Liver (tissue), 9 donors: ENCODE results near the gene CDH23. TPM values are rescaled to one million over a fixed set of nuclear protein-coding genes. Genes with fewer than 3 reads are reported as not detected.

Source experiments
- DNase-seq: peaks from one replicate; pipeline ENCODE4 v3.0.0-alpha.2; 2017; ENCODE audit warnings: low spot score
- H3K27ac ChIP-seq, 2 donors: one replicate each; pipeline ENCODE4 v1.7.0; 2013; ENCODE audit warnings: inconsistent platforms in 2 of 2, low read length in 2 of 2, control low read depth in 1 of 2, low read depth in 1 of 2, mild to moderate bottlenecking in 1 of 2
- H3K27me3 ChIP-seq, 4 donors: one replicate each; pipeline versions ENCODE4 v1.6.1 to v1.7.0; 2013; ENCODE audit warnings: low read length in 3 of 4, inconsistent platforms in 1 of 4, mild to moderate bottlenecking in 1 of 4, moderate library complexity in 1 of 4; ENCODE audit not compliant: control insufficient read depth in 4 of 4, insufficient read depth in 4 of 4
- H3K36me3 ChIP-seq, 4 donors: one replicate each; pipeline versions ENCODE4 v1.6.1 to v1.7.0; 2013; ENCODE audit warnings: low read length in 3 of 4, mild to moderate bottlenecking in 3 of 4, low read depth in 1 of 4, moderate library complexity in 1 of 4; ENCODE audit not compliant: control insufficient read depth in 4 of 4, insufficient read depth in 3 of 4
- H3K4me1 ChIP-seq, 4 donors: one replicate each; pipeline versions ENCODE4 v1.6.1 to v1.7.0; 2013; ENCODE audit warnings: low read length in 3 of 4, mild to moderate bottlenecking in 3 of 4, moderate library complexity in 1 of 4; ENCODE audit not compliant: control insufficient read depth in 4 of 4, insufficient read depth in 4 of 4
- H3K4me3 ChIP-seq, 3 donors: one replicate each; pipeline versions ENCODE4 v1.6.1 to v1.7.0; 2013; ENCODE audit warnings: low read length in 3 of 3, control low read depth in 1 of 3, low read depth in 1 of 3, mild to moderate bottlenecking in 1 of 3
- H3K9ac ChIP-seq, 2 donors: one replicate each; pipeline ENCODE4 v1.7.0; 2013; ENCODE audit warnings: low read length in 2 of 2, mild to moderate bottlenecking in 2 of 2, moderate library complexity in 2 of 2, control low read depth in 1 of 2, low read depth in 1 of 2
- H3K9me3 ChIP-seq, 4 donors: one replicate each; pipeline versions ENCODE4 v1.6.1 to v1.7.0; 2013; ENCODE audit warnings: low read length in 3 of 4; ENCODE audit not compliant: control insufficient read depth in 4 of 4
- CTCF ChIP-seq: fragments of 150-350 bp; IDR thresholded peaks from 2 replicates; pipeline ENCODE4 v1.5.1; 2017; ENCODE audit warnings: improper control_type of control experiment, low read depth, low read length; ENCODE audit not compliant: missing input control
- EGR1 ChIP-seq, 2 donors: IDR thresholded peaks; 2 replicates each; pipeline ENCODE4 v1.6.1; 2016 to 2018; ENCODE audit warnings: antibody characterized with exemption in 2 of 2, low read depth in 2 of 2
- FOXA1 ChIP-seq: IDR thresholded peaks from 2 replicates; pipeline ENCODE4 v1.6.1; 2016; ENCODE audit warnings: antibody characterized with exemption
- FOXA2 ChIP-seq: IDR thresholded peaks from 2 replicates; pipeline ENCODE4 v1.6.1; 2016; ENCODE audit warnings: antibody characterized with exemption
- GABPA ChIP-seq, 2 donors: IDR thresholded peaks in 1 of 2; conservative IDR thresholded peaks in 1 of 2; 2 replicates each; pipeline ENCODE4 v1.6.1; 2016; ENCODE audit warnings: antibody characterized with exemption in 2 of 2, mild to moderate bottlenecking in 1 of 2, moderate library complexity in 1 of 2
- HNF4A ChIP-seq, 2 donors: conservative IDR thresholded peaks; 2 replicates each; pipeline ENCODE4 v1.6.1; 2016; ENCODE audit warnings: antibody characterized with exemption in 2 of 2, mild to moderate bottlenecking in 2 of 2
- HNF4G ChIP-seq: IDR thresholded peaks from 2 replicates; pipeline ENCODE4 v1.6.1; 2016; ENCODE audit warnings: antibody characterized with exemption
- JUND ChIP-seq, 2 donors: IDR thresholded peaks; 2 replicates each; pipeline ENCODE4 v1.6.1; 2016; ENCODE audit warnings: antibody characterized with exemption in 2 of 2
- MAX ChIP-seq: IDR thresholded peaks from 2 replicates; pipeline ENCODE4 v1.6.1; 2016; ENCODE audit warnings: antibody characterized with exemption
- NR2F2 ChIP-seq: IDR thresholded peaks from 2 replicates; pipeline ENCODE4 v1.6.1; 2016; ENCODE audit warnings: antibody characterized with exemption
- RAD21 ChIP-seq, 2 donors: IDR thresholded peaks; 2 replicates each; pipeline ENCODE4 v1.6.1; 2016; ENCODE audit warnings: antibody characterized with exemption in 2 of 2, mild to moderate bottlenecking in 2 of 2
- RXRA ChIP-seq, 2 donors: IDR thresholded peaks; 2 replicates each; pipeline ENCODE4 v1.6.1; 2017 to 2018; ENCODE audit warnings: antibody characterized with exemption in 2 of 2, mild to moderate bottlenecking in 1 of 2
- TAF1 ChIP-seq: conservative IDR thresholded peaks from 2 replicates; pipeline ENCODE4 v1.6.1; 2016; ENCODE audit warnings: antibody characterized with exemption, mild to moderate bottlenecking
- YY1 ChIP-seq: IDR thresholded peaks from 2 replicates; pipeline ENCODE4 v1.6.1; 2016; ENCODE audit warnings: antibody characterized with exemption, mild to moderate bottlenecking
- WGBS: extraction: QIAGEN DNeasy Blood & Tissue Kit; methylation state at CpG from one replicate; pipeline ENCODE4 v1.1.7; 2013; 5-methylcytosine and 5-hydroxymethylcytosine counted together
- polyA plus RNA-seq, 2 donors: library from polyadenylated mRNA; stranded (reverse) in 1 of 2; unstranded in 1 of 2; fragments of 200-250 nt in 1 of 2; fragments of >200 nt in 1 of 2; fragmentation: Nextera tagmentation in 1 of 2; extraction: Ambion mirVana in 1 of 2; gene quantifications; one replicate each; pipeline versions ENCODE4 v1.2.1 to v1.2.3, GENCODE V29; 2013 to 2015
- total RNA-seq, 2 donors: library from RNA; depleted of rRNA; stranded (reverse); fragments of >200 nt; gene quantifications; one replicate each; pipeline ENCODE4 v1.2.3, GENCODE V29; 2014
- TF ChIP-seq, protein P1 (sequence below): IDR thresholded peaks from 2 replicates; pipeline ENCODE4 v1.6.1; 2016; ENCODE audit warnings: antibody characterized with exemption
- TF ChIP-seq, protein P2 (sequence below): IDR thresholded peaks from 2 replicates; pipeline ENCODE4 v1.6.1; 2016; ENCODE audit warnings: antibody characterized with exemption
- TF ChIP-seq, protein P3 (sequence below): IDR thresholded peaks from 2 replicates; pipeline ENCODE4 v1.6.1; 2016; ENCODE audit warnings: antibody characterized with exemption, mild to moderate bottlenecking
- donor health status: healthy.
- donor health status: healthy.
- donor health status: healthy.
- donor health status: healthy.
- donor health status: healthy.

Gene CDH23
- total and polyA plus RNA-seq, 4 donors, result 1.5 to 4.7 (median 3.4) TPM

DNA sequence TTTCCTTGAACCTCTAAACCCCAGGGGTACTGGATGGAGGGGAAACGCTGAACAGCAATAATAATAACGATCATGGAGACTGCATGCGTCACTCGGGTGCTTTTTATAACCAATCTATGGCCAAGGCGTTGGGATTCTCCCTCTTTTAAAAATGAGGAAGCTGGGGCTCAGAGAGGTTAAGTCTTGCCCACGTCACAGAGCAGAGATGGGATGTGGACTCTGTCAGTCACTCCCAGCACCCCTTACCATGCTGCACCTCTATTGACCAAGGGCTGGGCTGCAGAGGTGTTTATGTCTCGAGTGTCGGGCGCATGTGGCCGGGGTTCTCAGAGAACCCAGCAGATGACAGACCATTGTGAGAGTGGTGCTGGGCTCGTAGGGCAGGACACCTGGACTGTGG is 129.9 kb downstream of the CDH23 start (continued):
- TF ChIP-seq, protein P1, sequence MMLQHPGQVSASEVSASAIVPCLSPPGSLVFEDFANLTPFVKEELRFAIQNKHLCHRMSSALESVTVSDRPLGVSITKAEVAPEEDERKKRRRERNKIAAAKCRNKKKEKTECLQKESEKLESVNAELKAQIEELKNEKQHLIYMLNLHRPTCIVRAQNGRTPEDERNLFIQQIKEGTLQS, result no peak
- TF ChIP-seq GABPA (IDR thresholded peaks at IDR 0.05 in 1 of 2, conservative IDR thresholded peaks at IDR 0.05 in 1 of 2), result no peak
- no peak for TF ChIP-seq JUND (IDR thresholded peaks at IDR 0.05)
- no peak for TF ChIP-seq FOXA1
- no peak for TF ChIP-seq CTCF
- TF ChIP-seq YY1, result no peak

DNA sequence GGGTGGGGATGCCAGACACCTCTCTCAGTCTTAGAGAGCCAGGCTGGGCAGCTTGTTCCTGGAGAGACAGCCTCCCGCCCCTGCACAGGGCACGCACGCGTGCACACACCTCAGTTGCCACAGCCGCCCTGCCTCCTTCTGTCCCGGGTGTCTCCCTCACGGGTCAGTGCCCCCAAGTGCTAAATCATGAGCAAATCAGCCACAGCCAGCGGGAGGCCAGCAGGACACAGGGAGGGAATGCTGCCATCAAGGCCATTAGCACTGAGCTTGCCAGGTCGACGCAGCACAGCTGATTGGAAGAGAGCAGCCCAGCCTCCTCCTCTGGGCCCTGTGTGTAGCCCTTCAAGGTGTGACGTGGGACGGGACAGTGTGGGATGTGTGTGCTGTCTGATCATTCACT is 130.4 kb downstream of the CDH23 start:
- Histone ChIP-seq H3K9me3 (no peaks in the 10 kb centered on the region), H3K4me3 (no peak overlapping the region), H3K4me1 (peaks cover 0 to 15% (median 6%) of the 10 kb centered on the region in 4 donors), H3K36me3 (no peaks in the 10 kb centered on the region), H3K27me3 (no peaks in the 10 kb centered on the region), H3K27ac (no peak overlapping the region), H3K9ac (no peak overlapping the region)
- TF ChIP-seq RAD21 (IDR thresholded peaks at IDR 0.05) (no peak), RXRA (IDR thresholded peaks at IDR 0.05) (peak; percentile 53 to 91), HNF4A (conservative IDR thresholded peaks at IDR 0.05) (peak in 1 of 2 donors; percentile 45)
- TF ChIP-seq, protein P1, result no peak
- DNase-seq, result no peak
- WGBS, result 34% methylated on average over 12 of the region's 12 CpGs

DNA sequence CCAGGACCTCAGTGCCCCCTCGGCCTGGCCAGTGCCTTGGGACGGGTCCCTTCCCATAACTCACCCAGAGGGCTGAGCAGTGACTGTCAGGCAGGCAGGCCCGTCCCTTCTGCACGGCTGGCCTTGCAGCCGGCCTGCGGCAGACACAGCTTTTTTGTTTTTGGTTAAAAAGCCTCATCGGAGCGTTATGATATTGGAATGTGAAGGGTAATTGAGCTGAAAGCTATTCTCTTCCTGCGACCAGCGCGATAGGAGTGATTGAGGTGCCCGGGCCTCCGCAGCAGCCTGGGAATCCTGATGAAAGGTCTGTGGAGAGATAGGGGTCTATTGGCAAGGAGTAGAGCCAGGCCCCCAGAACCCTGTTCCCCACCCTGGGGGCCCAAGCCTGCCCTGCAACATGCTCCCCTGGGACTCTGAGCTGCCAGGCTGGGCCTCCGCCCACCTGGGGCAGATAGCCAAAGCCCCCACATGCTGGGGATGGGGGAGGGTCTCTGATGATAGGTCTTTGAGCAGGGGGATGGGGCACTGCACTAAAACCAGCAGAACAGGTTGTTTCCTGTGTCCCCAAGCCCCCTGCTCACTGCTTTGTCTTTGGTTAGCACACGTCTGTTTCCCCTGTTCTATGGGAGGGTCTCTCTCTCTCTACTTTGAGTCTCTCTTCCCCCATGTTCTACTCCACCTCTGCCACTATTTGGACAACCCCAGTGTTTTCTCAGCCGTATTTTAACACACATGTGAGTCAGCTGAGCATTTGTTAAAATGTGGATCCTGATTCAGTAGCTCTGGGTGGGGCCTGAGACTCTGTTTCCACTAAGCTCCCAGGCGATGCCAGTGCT is 131.9 kb downstream of the CDH23 start:
- H3K4me3 ChIP-seq, result no peak overlapping the region
- H3K27ac ChIP-seq, result no peak overlapping the region
- H3K27me3 ChIP-seq, result no peaks in the 10 kb centered on the region
- H3K36me3 ChIP-seq, result no peaks in the 10 kb centered on the region
- H3K9ac ChIP-seq, result no peak overlapping the region
- peaks cover 0 to 15% (median 6%) of the 10 kb centered on the region in 4 donors for H3K4me1 ChIP-seq
- TF ChIP-seq CTCF (no peak), FOXA1 (no peak), RAD21 (IDR thresholded peaks at IDR 0.05) (no peak), TAF1 (no peak), JUND (IDR thresholded peaks at IDR 0.05) (no peak), GABPA (IDR thresholded peaks at IDR 0.05 in 1 of 2, conservative IDR thresholded peaks at IDR 0.05 in 1 of 2) (no peak), MAX (no peak), RXRA (IDR thresholded peaks at IDR 0.05) (no peak), NR2F2 (no peak), HNF4G (no peak), EGR1 (IDR thresholded peaks at IDR 0.05; ENCODE audit: low read depth in 2 of 2) (no peak), FOXA2 (no peak), HNF4A (conservative IDR thresholded peaks at IDR 0.05) (no peak)
- TF ChIP-seq, protein P2, sequence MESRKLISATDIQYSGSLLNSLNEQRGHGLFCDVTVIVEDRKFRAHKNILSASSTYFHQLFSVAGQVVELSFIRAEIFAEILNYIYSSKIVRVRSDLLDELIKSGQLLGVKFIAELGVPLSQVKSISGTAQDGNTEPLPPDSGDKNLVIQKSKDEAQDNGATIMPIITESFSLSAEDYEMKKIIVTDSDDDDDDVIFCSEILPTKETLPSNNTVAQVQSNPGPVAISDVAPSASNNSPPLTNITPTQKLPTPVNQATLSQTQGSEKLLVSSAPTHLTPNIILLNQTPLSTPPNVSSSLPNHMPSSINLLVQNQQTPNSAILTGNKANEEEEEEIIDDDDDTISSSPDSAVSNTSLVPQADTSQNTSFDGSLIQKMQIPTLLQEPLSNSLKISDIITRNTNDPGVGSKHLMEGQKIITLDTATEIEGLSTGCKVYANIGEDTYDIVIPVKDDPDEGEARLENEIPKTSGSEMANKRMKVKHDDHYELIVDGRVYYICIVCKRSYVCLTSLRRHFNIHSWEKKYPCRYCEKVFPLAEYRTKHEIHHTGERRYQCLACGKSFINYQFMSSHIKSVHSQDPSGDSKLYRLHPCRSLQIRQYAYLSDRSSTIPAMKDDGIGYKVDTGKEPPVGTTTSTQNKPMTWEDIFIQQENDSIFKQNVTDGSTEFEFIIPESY, result no peak
- TF ChIP-seq, protein P1, result no peak
- TF ChIP-seq, protein P3, sequence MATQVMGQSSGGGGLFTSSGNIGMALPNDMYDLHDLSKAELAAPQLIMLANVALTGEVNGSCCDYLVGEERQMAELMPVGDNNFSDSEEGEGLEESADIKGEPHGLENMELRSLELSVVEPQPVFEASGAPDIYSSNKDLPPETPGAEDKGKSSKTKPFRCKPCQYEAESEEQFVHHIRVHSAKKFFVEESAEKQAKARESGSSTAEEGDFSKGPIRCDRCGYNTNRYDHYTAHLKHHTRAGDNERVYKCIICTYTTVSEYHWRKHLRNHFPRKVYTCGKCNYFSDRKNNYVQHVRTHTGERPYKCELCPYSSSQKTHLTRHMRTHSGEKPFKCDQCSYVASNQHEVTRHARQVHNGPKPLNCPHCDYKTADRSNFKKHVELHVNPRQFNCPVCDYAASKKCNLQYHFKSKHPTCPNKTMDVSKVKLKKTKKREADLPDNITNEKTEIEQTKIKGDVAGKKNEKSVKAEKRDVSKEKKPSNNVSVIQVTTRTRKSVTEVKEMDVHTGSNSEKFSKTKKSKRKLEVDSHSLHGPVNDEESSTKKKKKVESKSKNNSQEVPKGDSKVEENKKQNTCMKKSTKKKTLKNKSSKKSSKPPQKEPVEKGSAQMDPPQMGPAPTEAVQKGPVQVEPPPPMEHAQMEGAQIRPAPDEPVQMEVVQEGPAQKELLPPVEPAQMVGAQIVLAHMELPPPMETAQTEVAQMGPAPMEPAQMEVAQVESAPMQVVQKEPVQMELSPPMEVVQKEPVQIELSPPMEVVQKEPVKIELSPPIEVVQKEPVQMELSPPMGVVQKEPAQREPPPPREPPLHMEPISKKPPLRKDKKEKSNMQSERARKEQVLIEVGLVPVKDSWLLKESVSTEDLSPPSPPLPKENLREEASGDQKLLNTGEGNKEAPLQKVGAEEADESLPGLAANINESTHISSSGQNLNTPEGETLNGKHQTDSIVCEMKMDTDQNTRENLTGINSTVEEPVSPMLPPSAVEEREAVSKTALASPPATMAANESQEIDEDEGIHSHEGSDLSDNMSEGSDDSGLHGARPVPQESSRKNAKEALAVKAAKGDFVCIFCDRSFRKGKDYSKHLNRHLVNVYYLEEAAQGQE, result no peak
- DNase-seq, result no peak
- no peaks in the 10 kb centered on the region for H3K9me3 ChIP-seq
- 94% methylated on average over 17 of the region's 17 CpGs for WGBS
